Measurements from ENCODE around the gene TEKT5.
"Not testable (repeated sequence)": the region's sequence is repeated elsewhere in the genome, so short reads cannot be mapped to it uniquely, and the experiment has no call there.

Gene TEKT5

DNA sequence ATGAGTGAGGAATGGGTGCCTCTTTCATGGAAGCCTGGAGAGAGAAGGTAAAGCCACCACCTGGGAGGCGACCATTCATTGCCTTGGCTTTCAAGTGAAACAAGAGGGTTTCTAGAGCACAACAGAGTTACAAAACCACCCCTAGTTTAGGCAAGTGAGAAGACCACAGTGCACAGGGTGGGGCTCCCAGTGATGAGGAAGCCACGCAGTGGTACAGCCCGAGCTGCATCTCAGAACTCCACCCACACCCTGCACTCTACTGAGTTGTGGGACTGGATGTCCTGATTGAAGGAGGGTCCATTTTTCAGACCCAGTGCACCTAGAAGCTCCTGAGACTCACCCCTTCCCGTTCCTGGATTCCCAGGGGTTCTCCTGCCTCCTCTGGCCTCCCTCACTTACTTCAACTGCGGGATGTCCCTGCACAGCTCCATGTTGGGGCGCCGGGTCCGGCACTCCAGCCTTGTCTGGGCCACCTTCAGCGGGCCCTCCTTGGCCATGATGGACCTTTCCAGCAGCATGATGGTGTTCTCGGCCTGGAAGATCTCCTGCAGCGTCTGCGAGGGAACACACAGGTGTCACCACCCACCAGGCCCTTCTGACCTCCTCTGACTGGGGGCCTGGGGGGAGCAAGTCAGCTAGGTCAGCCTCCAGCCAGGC lies 59.2 kb downstream of the TEKT5 start:
- DNase-seq (ENCODE audit: low read depth in 1 of 2, low spot score in 1 of 2): no peak

DNA sequence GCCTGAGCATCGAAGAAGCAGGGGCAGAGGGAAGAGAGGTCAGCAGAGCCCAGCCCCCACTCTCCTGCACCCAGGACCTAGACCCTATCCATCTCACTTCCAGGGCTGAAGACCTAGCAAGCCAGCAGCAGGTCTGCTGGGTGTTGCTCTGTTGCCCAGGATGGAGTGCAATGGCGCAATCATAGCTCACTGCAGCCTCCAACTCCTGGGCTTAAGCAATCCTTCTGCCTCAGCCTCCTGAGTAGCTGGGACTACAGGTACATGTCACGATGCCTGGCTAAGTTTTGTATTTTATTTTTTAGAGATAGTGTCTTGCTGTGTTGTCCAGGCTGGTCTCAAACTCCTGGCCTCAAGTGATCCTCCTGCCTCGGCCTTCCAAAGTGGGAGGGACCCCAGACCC lies 61.3 kb downstream of the TEKT5 start:
- not testable (repeated sequence) for DNase-seq (ENCODE audit: low read depth in 1 of 2, low spot score in 1 of 2)

DNA sequence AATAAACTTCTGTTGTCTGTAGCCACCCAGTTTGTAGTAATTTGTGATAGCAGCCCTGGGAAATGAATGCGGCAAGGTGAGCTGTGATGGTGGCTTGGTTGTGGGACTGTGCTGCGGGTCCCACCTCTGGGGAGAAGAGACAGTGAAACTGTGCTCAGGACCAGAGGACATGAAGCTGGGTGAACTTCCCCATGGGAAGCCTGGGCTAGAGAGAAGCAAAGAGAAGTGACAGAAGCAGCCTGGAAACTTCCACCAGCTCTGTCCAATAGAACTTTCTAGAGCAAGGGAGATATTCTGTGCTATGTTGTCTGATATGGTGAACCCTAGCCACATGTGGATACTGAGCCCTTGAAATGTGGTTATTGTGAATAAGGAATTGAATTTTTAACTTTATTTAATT lies 62.8 kb downstream of the TEKT5 start:
- no peak for DNase-seq (ENCODE audit: low read depth in 1 of 2, low spot score in 1 of 2)

DNA sequence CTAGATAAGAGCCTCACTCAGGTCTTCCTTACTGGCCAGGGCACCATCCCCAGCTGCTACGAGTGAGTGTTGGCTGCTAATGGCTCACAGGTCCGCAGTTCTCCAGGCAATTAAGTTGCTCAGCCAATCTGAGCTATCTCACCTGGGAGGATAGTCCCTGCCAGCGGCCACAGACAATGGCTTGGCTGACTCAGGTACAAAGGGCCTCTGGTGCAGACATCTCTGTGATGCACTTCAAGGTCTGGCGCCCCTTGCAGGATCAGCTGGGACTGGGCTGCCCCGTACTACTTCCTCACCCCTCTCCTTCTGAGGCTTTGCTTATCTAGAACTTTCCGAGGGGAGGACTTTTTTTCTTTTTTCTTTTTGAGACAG lies 65.2 kb downstream of the TEKT5 start:
- no peak for DNase-seq (ENCODE audit: low read depth in 1 of 2, low spot score in 1 of 2)

DNA sequence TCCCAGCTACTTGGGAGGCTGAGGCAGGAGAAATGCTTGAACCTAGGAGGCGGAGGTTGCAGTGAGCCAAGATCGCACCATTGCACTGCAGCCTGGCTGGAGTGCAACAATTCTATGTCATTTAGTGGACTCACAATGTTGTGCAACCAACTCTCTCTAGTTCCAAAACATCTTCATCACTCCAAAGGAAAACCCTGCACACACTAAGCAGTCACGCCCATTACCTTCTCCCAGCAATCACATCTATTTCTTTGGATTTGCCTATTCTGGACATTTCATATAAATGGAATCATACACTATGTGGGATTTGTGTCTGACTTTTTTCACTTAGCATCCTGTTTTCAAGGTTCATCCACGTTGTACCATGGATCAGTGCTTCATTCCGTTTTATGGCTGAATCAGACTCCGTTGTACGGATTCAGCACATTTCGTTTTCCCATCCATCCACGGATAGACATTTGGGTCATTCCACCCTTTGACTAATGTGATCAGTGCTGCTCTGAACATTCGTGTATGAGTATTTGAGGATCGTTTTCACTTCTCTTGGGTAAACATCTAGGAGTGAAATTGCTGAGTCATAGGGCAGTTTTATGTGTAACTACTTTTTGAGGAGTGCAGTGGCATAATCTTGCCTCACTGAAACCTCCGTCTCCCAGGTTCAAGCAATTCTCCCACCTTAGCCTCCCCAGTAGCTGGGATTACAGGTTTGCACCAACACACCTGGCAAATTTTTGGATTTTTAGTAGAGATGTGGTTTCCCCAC lies 69.0 kb downstream of the TEKT5 start:
- no peak for DNase-seq (ENCODE audit: low read depth in 1 of 2, low spot score in 1 of 2)

DNA sequence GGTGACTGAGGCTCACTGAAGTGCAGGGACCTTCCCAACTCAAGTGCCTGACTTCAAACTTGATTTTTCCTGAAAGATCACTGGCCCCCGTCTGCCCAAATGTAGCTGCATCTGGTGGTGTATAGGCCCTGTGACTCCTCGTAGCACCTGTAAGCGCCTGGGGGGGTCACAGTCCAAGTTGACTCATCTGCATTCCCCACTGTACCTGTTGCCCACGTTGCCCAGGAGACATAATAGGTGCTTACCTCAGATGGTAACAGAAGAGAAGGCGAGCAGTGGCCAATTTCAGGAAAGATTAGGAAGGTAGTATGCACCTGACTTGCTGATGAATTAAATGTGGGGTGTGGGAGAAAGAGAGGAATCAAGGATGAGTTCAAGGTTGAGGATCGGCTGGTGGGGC lies 70.2 kb downstream of the TEKT5 start:
- DNase-seq (ENCODE audit: low read depth in 1 of 2, low spot score in 1 of 2): no peak

DNA sequence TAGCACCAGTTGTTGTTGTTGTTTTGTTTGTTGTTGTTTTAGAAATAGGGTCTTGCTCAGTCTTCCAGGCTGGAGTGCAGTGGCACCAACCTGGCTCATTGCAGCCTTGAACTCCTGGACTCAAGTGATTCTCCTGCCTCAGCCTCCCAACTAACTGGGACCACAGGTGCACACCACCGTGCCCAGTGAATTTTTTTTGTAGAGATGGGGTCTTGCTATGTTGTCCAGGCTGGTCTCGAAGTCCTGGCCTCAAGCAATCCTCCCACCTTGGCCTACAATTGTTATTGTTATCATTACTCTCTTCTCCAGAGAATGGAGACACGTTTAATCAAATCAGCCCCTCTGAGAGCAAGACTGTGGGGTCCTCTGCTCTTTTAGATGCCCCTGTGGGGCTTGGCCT lies 71.7 kb downstream of the TEKT5 start:
- DNase-seq (ENCODE audit: low read depth in 1 of 2, low spot score in 1 of 2): no peak

DNA sequence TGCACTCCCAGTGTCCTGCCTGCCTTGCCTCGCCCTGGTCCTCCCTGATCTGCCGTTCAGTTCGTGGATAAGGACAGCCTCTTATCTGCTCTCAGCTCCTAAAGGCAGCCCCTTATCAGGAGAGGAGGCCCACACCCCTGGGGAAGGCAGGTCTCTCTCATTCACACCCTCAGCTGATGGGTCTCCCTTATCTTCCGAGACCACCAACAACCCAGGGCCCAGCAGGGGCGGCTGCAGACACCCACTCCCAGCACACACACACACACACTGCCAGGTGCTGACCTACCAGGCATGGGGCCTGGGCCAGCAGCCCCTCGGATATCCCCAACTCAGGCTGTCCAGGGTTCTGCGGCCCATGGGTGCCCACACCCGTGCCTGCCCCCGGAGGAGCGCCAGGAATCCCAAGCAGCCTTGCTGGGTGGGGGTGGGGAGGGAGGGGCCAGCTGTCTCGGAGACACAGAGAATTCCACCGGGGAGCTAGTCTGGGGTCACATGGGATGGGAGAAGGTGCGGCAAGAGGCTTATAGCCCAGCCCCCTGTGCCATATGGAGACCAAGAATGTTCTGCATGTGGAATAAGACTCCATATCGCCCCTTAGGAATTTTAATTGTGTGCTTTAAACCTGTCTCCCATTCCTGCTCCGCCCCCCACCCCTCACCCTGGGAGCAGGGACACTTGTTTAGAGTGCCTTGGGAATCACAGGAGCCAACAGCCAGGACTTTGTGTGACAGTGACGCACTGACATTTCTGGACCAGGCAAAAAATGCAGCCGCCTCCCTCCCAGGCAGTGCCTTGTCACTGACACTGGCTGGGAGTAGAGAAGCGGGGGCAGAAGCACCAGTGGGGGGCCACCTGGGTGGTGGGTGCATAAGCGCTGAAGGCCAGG lies 72.5 kb downstream of the TEKT5 start:
- DNase-seq (ENCODE audit: low read depth in 1 of 2, low spot score in 1 of 2): no peak

DNA sequence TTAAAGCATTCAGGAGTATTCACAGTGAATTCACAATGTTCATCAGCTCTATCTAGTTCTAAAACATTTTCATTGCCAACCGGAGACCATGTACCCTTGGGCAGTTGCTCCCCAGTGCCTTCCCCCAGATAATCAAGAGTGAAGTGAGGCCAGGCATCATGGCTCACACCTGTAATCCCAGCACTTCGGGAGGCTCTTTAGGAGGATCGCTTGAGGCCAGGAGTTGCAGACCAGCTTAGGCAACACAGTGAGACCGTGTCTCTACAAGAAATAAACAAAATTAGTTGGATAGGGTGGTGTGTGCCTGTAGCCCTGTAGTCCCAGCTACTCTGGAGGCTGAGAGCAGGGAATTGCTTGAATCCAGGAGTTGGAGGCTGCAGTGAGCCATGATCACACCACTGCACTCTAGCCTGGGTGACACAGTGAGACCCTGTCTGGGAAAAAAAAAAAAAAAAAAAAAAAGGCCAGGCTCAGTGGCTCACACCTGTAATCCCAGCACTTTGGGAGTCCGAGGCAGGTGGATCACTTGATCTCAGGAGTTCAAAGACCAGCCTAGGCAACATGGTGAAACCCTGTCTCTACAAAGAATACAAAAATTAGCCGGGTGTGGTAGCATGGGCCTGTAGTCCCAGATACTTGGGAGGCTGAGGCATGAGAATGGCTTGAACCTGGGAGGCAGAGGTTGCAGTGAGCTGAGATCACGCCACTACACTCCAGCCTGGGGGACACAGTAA lies 73.3 kb downstream of the TEKT5 start:
- DNase-seq (ENCODE audit: low read depth in 1 of 2, low spot score in 1 of 2): not testable (repeated sequence)

DNA sequence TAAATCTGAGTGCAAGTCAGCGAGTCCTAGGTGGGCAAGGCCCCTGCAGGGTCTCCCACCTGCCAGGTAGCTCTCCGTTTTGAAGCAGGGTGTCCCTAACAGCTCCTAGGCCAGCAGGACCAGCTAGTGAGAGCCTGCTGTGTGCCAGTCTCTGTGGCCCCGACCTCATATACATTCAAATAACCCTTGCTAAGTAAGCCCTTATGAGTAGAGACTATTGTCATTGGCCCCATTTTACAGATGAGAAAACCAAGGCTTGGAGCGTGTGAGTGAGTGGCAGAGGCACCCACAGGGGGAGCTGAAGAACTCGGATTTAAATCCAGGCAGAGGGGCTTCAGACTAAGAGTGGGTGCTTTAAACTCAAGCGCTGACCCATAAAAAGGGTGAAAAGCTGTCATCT lies 74.6 kb downstream of the TEKT5 start:
- DNase-seq (ENCODE audit: low read depth in 1 of 2, low spot score in 1 of 2): no peak

DNA sequence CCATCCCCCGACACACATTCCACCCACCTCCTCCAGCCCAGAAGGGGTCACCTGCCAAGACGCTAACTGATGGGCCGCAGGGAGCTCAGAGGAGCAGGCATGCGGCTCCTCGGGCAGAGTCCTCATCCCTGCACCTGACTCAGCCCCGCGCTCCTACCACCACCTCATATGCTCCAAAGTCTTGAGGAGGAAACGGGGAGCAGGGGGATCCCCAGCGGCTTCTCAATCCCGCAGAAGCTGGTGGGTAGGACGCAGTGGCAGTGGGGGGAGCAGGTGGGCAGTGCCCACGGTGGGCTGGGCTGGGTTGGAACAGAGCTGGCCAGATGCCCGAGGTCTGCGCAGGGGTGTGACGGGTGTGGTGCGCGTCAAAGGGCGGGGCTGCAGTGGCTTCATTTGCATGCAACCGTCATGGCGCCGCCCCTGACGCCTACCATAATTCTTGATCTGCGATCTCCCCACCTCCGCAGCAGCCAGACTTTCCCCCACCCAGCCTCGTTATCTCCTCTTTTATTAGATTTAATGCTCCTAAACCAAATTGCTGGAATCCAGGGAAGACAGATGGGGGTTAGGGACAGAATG lies 75.4 kb downstream of the TEKT5 start:
- no peak for DNase-seq (ENCODE audit: low read depth in 1 of 2, low spot score in 1 of 2)

DNA sequence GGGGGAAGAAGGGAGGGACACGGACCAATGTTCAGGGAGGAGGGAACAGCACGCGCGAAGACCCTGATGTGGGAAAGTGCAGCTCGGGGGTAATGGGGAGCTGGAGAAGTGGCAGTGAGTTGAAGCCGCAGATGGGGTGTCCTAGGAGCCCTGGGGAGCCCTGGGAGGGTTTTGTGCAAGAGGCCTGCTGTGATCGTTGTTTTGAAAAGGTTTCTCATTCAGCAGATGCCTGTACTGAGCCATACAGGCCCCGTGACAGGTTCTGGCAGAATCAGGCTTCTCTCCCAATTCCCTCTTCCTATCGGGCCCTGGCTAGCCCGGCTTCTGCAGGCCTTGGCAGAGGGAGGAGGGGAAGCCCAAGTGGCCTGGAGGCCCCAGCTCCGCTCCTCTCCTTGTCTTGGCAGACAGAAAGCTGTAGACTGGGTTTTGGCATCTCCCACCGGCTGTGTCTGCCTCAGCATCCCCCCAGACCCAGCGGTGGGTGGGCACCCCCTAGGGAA lies 76.0 kb downstream of the TEKT5 start:
- no peak for DNase-seq (ENCODE audit: low read depth in 1 of 2, low spot score in 1 of 2)

DNA sequence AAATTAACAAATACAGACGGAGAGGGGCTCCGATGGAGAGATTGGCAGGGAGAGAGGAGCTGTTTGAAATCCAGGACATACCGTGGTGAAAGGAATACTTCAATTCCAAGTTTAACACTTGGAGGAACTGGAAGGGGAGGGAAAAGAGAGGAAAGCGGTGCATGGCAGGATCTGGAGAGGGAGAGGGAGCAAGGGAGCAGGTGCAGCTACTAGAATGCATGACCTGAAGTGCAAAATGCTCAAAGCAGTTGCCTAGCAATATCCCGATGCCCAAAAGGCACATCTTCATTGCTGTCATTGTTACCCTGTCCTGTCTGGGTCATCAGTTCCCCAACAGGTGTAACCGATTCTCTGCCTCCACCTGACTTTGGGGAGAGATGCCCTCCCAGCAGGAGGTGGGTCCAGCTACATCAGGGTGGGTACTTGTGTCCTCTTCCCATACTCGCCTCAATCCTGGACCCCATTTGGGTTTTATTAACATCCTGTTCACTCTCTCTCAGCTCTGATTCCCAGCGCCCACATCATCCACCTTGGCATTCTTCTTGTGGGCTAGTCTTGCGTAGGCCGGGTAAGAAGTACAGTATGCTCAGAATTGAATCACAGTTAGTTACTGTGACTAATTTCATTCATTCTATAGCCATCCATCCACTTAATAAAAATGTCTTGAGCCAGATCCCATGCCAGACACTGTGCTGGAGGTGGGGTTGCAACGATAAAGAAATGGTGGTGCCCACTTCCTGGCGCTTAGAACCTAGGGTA lies 76.9 kb downstream of the TEKT5 start:
- no peak for DNase-seq (ENCODE audit: low read depth in 1 of 2, low spot score in 1 of 2)

DNA sequence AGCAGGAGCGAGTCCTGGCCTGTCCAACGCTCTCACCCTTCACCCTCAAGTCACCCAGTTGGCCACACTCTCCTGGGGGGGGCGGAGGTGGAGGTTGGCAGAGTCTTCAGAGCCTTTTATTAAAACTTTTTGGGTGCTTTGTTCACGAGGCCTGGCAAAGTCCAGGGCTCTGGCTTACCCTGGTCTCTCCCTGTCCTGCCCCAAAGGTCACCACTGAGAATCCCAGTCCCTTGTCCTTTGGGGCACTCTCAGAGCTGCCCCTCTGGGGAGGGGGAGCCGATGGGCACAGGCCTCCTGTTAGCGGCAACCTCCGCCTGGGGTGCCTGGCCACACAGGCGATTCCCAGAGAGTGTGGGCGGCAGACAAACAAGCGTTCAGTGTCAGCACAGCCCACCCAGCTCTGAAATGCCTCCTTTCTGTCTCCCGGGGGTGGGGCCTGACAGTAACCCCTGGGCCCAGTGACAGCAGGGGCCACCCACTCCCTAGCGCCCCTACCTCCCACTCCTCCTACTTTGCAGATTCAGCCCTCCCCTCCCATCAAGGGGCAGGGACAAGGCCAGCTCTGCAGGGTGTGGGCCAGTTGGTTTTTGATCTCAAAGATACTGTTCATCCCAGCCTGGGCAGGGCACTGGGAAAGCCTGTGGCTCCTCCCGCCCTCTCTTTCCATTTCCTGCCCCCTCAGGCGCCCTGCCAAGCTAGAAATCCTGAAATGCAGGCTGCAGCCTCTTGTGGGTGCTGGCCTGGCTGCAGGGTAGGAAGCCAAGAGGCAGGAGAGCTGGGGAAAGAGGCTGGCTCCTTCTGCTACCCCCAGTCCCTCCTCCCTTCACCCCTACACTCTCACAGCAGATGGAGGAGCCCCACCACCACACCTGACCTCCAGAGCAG lies 77.7 kb downstream of the TEKT5 start:
- no peak for DNase-seq (ENCODE audit: low read depth in 1 of 2, low spot score in 1 of 2)

DNA sequence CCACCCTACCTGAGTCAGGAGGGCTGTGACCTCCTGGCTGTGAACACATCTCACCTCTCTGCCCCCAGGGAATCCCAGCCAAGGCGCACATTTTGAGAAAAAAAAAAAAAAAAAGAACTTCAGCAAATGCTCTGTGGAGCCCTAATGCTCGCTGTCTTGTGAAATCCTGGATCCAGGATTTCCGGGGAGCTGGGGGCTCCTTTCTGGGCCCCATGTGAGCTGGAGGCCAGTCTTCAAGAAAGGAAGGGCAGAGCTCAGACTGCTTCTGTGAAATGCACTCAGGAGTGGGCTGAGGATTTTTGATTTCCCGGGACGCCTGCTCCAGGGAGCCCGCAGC lies 78.3 kb downstream of the TEKT5 start:
- no peak for DNase-seq (ENCODE audit: low read depth in 1 of 2, low spot score in 1 of 2)

DNA sequence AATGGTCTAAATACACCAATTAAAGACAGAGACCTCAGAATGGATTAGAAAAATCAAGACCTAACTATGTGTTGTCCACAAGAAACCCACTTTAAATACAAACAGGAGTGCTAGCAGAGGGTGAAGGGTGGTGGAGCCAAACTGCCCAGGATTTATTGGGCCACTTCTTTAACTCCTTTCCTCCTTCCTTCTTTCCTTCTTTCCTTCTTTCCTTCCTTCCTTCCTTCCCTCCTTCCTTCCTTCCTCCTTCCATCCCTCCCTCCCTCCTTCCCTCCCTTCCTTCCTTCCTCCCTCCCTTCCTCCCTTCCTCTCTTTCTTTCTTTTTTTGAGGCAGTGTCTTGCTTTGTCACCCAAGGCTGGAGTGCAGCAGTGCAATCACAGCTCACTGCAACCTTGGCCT lies 80.0 kb downstream of the TEKT5 start:
- DNase-seq (ENCODE audit: low read depth in 1 of 2, low spot score in 1 of 2): no peak

DNA sequence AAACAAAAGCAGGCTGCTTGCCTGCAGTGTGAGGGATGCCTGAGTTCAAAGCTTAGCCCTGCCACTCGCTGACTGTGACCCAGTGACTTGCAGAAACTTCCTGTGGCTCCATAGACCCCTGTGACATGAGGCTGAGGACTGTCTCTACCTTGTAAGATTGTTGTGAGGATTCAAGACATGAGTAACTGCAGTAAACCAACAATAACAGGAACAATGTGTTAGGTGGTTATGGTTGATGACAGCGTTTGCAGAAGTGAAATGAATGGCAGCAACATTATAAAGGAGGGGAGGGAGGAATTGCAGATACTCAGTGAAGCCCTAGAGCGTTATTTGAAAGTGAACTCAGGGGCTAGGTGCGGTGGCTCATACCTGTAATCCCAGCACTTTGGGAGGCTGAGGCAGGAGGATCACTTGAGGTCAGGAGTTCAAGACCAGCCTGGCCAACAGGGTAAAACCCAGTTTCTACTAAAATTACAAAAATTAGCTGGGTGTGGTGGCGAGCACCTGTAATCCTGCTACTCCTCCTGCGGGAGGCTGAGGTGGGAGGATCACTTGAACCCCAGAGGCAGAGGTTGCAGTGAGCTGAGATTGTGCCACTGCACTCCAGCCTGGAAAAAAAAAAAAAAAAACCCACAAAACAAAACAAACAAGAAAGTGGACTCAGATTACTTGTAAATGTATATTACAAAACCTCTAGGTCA lies 80.8 kb downstream of the TEKT5 start:
- no peak for DNase-seq (ENCODE audit: low read depth in 1 of 2, low spot score in 1 of 2)

DNA sequence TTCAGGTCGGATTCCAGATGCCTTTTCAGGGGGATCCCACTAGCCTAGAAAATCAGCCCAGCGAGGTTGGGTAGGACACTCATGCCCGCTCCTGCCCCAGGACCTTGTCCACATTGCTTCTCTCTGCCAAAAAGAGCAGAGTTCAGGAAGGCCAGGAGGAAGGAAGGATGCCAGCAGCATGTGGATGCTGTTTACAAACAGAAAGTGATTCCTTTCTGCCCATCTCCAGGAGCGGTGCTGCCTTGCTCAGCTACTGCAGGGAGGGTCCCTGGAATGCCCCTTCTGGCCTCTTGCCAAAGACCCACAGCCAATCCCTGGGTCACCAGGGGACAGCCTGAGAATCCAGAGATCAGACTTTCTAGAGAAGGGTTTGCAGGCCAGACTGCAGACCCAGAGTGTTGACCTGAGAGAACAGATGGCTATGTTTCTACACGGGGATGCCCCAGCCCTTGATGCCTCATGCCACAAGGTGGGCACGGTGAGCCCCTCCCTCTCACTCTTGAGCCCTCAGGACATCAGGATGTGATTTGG lies 82.0 kb downstream of the TEKT5 start:
- DNase-seq (ENCODE audit: low read depth in 1 of 2, low spot score in 1 of 2): no peak
